ENCODE measurements around the gene MPHOSPH9.

The MPHOSPH9 gene

GRCh38 chr12:123269395-123269892 is 36.5 kb upstream of the MPHOSPH9 start:
- Histone ChIP-seq H3K4me1 (ENCODE audit: control insufficient read depth in 5 of 5, insufficient read depth in 5 of 5, low read length in 5 of 5) (peaks cover 4 to 43% (median 37%) of the 10 kb centered on the region in 5 donors), H3K4me3 (ENCODE audit: low read depth in 1 of 5, low read length in 5 of 5) (peak overlapping the region; percentile 31 to 73 (median 69)), H3K27ac (ENCODE audit: low read depth, low read length) (peak overlapping the region; percentile 30), H3K27me3 (ENCODE audit: control insufficient read depth in 5 of 5, insufficient read depth in 4 of 5, low read length in 5 of 5) (no peaks in the 10 kb centered on the region), H3K9ac (ENCODE audit: low read length in 5 of 5) (peak overlapping the region in 2 of 5 donors; percentile 71 to 76), H3K9me3 (ENCODE audit: control insufficient read depth in 5 of 5, low read length in 5 of 5) (no peaks in the 10 kb centered on the region), H3K36me3 (ENCODE audit: control insufficient read depth in 5 of 5, insufficient read depth in 5 of 5, low read length in 5 of 5) (peaks cover 0 to 27% (median 19%) of the 10 kb centered on the region in 5 donors)

DNA sequence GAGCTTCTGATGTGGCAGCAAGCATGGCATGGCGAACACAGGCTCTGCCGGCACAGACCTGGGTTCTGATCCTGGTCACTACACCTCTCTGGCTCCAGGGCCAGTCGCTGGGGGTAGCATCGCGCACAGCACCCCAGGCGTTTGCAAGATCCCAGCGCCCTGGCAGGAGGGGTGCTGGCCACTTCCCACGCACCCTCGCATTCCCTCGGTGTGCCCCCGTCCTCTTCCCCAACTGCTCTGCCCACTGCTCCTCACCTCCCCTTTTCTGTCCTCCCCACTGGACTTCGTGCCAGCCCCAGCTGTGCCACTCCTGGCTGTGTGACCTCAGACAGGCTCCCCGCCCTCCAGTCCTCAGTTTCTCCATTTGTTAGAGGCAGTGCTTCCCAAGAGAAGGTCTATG is 35.9 kb upstream of the MPHOSPH9 start:
- H3K36me3 ChIP-seq (ENCODE audit: control insufficient read depth in 5 of 5, insufficient read depth in 5 of 5, low read length in 5 of 5) = peaks cover 0 to 29% (median 20%) of the 10 kb centered on the region in 5 donors
- peak overlapping the region in 4 of 5 donors; percentile 31 to 73 (median 50) for H3K4me3 ChIP-seq (ENCODE audit: low read depth in 1 of 5, low read length in 5 of 5)
- no peak overlapping the region for H3K27ac ChIP-seq (ENCODE audit: low read depth, low read length)
- H3K27me3 ChIP-seq (ENCODE audit: control insufficient read depth in 5 of 5, insufficient read depth in 4 of 5, low read length in 5 of 5) = no peaks in the 10 kb centered on the region
- peaks cover 4 to 43% (median 37%) of the 10 kb centered on the region in 5 donors for H3K4me1 ChIP-seq (ENCODE audit: control insufficient read depth in 5 of 5, insufficient read depth in 5 of 5, low read length in 5 of 5)
- peak overlapping the region in 2 of 5 donors; percentile 33 to 49 for H3K9ac ChIP-seq (ENCODE audit: low read length in 5 of 5)
- no peaks in the 10 kb centered on the region for H3K9me3 ChIP-seq (ENCODE audit: control insufficient read depth in 5 of 5, low read length in 5 of 5)

GRCh38 chr12:123267991-123268843 is 35.3 kb upstream of the MPHOSPH9 start:
- Histone ChIP-seq H3K27ac (ENCODE audit: low read depth, low read length) (no peak overlapping the region), H3K9ac (ENCODE audit: low read length in 5 of 5) (peak overlapping the region in 4 of 5 donors; percentile 33 to 52 (median 48)), H3K4me3 (ENCODE audit: low read depth in 1 of 5, low read length in 5 of 5) (peak overlapping the region in 3 of 5 donors; percentile 19 to 73 (median 65)), H3K4me1 (ENCODE audit: control insufficient read depth in 5 of 5, insufficient read depth in 5 of 5, low read length in 5 of 5) (peaks cover 4 to 43% (median 37%) of the 10 kb centered on the region in 5 donors), H3K27me3 (ENCODE audit: control insufficient read depth in 5 of 5, insufficient read depth in 4 of 5, low read length in 5 of 5) (no peaks in the 10 kb centered on the region), H3K9me3 (ENCODE audit: control insufficient read depth in 5 of 5, low read length in 5 of 5) (no peaks in the 10 kb centered on the region), H3K36me3 (ENCODE audit: control insufficient read depth in 5 of 5, insufficient read depth in 5 of 5, low read length in 5 of 5) (peaks cover 0 to 35% (median 24%) of the 10 kb centered on the region in 5 donors)

- H3K9me3 ChIP-seq (ENCODE audit: control insufficient read depth in 5 of 5, low read length in 5 of 5) = no peaks in the 10 kb centered on the region
- H3K27ac ChIP-seq (ENCODE audit: low read depth, low read length) = no peak overlapping the region
- peaks cover 0 to 41% (median 28%) of the 10 kb centered on the region in 5 donors for H3K36me3 ChIP-seq (ENCODE audit: control insufficient read depth in 5 of 5, insufficient read depth in 5 of 5, low read length in 5 of 5)
- peaks cover 4 to 41% (median 37%) of the 10 kb centered on the region in 5 donors for H3K4me1 ChIP-seq (ENCODE audit: control insufficient read depth in 5 of 5, insufficient read depth in 5 of 5, low read length in 5 of 5)
- peak overlapping the region in 1 of 5 donors; percentile 19 for H3K4me3 ChIP-seq (ENCODE audit: low read depth in 1 of 5, low read length in 5 of 5)
- no peaks in the 10 kb centered on the region for H3K27me3 ChIP-seq (ENCODE audit: control insufficient read depth in 5 of 5, insufficient read depth in 4 of 5, low read length in 5 of 5)
- H3K9ac ChIP-seq (ENCODE audit: low read length in 5 of 5) = peak overlapping the region in 1 of 5 donors; percentile 33
Measured at GRCh38 chr12:123267335-123267920, 34.5 kb upstream of the MPHOSPH9 start.

GRCh38 chr12:123266679-123267277 is 33.8 kb upstream of the MPHOSPH9 start:
- H3K9ac ChIP-seq (ENCODE audit: low read length in 5 of 5) = no peak overlapping the region
- H3K27me3 ChIP-seq (ENCODE audit: control insufficient read depth in 5 of 5, insufficient read depth in 4 of 5, low read length in 5 of 5) = no peaks in the 10 kb centered on the region
- peaks cover 0 to 47% (median 35%) of the 10 kb centered on the region in 5 donors for H3K36me3 ChIP-seq (ENCODE audit: control insufficient read depth in 5 of 5, insufficient read depth in 5 of 5, low read length in 5 of 5)
- H3K4me1 ChIP-seq (ENCODE audit: control insufficient read depth in 5 of 5, insufficient read depth in 5 of 5, low read length in 5 of 5) = peaks cover 4 to 35% (median 32%) of the 10 kb centered on the region in 5 donors
- no peak overlapping the region for H3K4me3 ChIP-seq (ENCODE audit: low read depth in 1 of 5, low read length in 5 of 5)
- no peaks in the 10 kb centered on the region for H3K9me3 ChIP-seq (ENCODE audit: control insufficient read depth in 5 of 5, low read length in 5 of 5)
- no peak overlapping the region for H3K27ac ChIP-seq (ENCODE audit: low read depth, low read length)

DNA sequence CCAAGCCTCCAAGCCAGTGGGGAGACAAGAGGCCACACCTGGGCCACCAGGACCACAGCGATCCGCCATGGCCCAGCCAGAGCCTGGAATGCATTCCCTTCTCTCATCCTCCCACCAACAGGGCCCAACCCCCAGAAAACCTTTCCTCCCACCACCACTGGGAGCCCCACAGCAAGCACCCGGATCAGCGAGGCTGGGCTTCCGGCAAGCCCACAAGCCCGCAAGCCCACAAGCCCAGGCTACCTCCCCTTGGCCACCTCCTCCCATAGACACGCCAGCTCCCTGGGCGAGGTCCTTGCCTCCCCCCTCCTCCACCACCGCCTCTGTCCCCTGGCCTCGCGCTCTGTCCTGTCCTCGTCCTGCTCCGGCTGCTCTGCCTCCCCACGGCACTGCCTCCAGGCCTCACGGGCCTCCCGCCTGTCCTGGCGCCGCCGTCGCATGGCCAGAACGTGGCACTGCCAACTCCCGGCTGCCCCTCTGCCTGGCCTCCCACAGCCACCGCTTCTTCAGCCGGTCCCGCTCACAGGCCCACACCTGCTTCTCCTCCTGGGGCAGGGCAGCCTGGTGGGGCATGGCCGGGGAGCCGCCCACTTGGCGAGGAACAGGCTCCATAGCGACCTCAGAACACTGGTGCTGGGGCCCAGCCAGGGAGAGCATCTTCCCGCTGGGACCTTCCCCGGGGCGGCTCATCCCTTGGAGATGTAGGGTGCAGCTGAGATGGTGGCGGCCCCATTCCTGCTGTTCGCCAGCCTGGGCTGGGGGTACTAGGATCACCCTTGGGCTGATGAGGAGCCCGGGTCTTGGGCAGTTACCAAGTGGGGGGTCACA is 33.1 kb upstream of the MPHOSPH9 start:
- no peaks in the 10 kb centered on the region for H3K9me3 ChIP-seq (ENCODE audit: control insufficient read depth in 5 of 5, low read length in 5 of 5)
- no peak overlapping the region for H3K9ac ChIP-seq (ENCODE audit: low read length in 5 of 5)
- H3K27me3 ChIP-seq (ENCODE audit: control insufficient read depth in 5 of 5, insufficient read depth in 4 of 5, low read length in 5 of 5) = no peaks in the 10 kb centered on the region
- peaks cover 4 to 35% (median 32%) of the 10 kb centered on the region in 5 donors for H3K4me1 ChIP-seq (ENCODE audit: control insufficient read depth in 5 of 5, insufficient read depth in 5 of 5, low read length in 5 of 5)
- peaks cover 0 to 54% (median 42%) of the 10 kb centered on the region in 5 donors for H3K36me3 ChIP-seq (ENCODE audit: control insufficient read depth in 5 of 5, insufficient read depth in 5 of 5, low read length in 5 of 5)
- no peak overlapping the region for H3K4me3 ChIP-seq (ENCODE audit: low read depth in 1 of 5, low read length in 5 of 5)
- H3K27ac ChIP-seq (ENCODE audit: low read depth, low read length) = no peak overlapping the region

- Histone ChIP-seq H3K9ac (ENCODE audit: low read length in 5 of 5) (no peak overlapping the region), H3K27me3 (ENCODE audit: control insufficient read depth in 5 of 5, insufficient read depth in 4 of 5, low read length in 5 of 5) (no peaks in the 10 kb centered on the region), H3K9me3 (ENCODE audit: control insufficient read depth in 5 of 5, low read length in 5 of 5) (no peaks in the 10 kb centered on the region), H3K27ac (ENCODE audit: low read depth, low read length) (no peak overlapping the region), H3K4me1 (ENCODE audit: control insufficient read depth in 5 of 5, insufficient read depth in 5 of 5, low read length in 5 of 5) (peaks cover 4 to 24% (median 20%) of the 10 kb centered on the region in 5 donors), H3K4me3 (ENCODE audit: low read depth in 1 of 5, low read length in 5 of 5) (no peak overlapping the region), H3K36me3 (ENCODE audit: control insufficient read depth in 5 of 5, insufficient read depth in 5 of 5, low read length in 5 of 5) (peaks cover 4 to 68% (median 49%) of the 10 kb centered on the region in 5 donors)
Measured at GRCh38 chr12:123264642-123265041, 31.7 kb upstream of the MPHOSPH9 start.

DNA sequence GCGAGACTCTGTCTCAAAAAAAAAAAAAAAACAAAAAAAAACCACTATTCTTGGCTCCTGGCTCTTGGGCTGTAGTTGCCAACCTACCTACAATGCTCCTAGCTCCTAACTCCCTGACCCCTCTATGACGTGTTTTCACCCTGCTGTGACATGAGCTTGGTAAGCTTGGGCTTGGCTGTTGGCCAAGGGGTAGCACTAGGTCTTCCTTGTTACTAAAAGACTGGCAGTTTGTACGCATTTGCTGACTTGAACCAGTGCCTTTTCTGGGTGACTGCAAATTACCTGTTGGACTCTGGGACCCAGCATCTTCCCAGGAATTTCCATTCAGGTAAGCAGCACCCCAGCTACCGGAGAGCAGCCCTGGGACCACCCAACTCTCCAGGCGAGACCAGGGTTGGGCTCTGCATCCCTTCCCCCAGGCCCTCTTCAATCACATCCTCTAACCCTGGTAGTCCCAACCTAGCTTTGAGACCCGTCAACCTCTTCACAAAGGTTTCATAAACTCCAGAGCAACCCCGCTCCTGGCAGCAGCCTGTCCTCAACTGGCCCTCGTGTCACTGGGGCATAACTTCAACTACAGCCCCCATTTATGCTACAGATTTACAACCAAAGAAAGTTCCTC is 30.4 kb upstream of the MPHOSPH9 start:
- H3K27me3 ChIP-seq (ENCODE audit: control insufficient read depth in 5 of 5, insufficient read depth in 4 of 5, low read length in 5 of 5) = no peaks in the 10 kb centered on the region
- H3K9me3 ChIP-seq (ENCODE audit: control insufficient read depth in 5 of 5, low read length in 5 of 5) = no peaks in the 10 kb centered on the region
- no peak overlapping the region for H3K4me3 ChIP-seq (ENCODE audit: low read depth in 1 of 5, low read length in 5 of 5)
- H3K36me3 ChIP-seq (ENCODE audit: control insufficient read depth in 5 of 5, insufficient read depth in 5 of 5, low read length in 5 of 5) = peaks cover 5 to 81% (median 60%) of the 10 kb centered on the region in 5 donors
- peaks cover 0 to 13% (median 8%) of the 10 kb centered on the region in 5 donors for H3K4me1 ChIP-seq (ENCODE audit: control insufficient read depth in 5 of 5, insufficient read depth in 5 of 5, low read length in 5 of 5)
- H3K9ac ChIP-seq (ENCODE audit: low read length in 5 of 5) = no peak overlapping the region
- no peak overlapping the region for H3K27ac ChIP-seq (ENCODE audit: low read depth, low read length)

- Histone ChIP-seq H3K4me3 (ENCODE audit: low read depth in 1 of 5, low read length in 5 of 5) (no peak overlapping the region), H3K4me1 (ENCODE audit: control insufficient read depth in 5 of 5, insufficient read depth in 5 of 5, low read length in 5 of 5) (peaks cover 0 to 5% (median 0%) of the 10 kb centered on the region in 5 donors), H3K36me3 (ENCODE audit: control insufficient read depth in 5 of 5, insufficient read depth in 5 of 5, low read length in 5 of 5) (peaks cover 7 to 87% (median 64%) of the 10 kb centered on the region in 5 donors), H3K27me3 (ENCODE audit: control insufficient read depth in 5 of 5, insufficient read depth in 4 of 5, low read length in 5 of 5) (no peaks in the 10 kb centered on the region), H3K9ac (ENCODE audit: low read length in 5 of 5) (no peak overlapping the region), H3K27ac (ENCODE audit: low read depth, low read length) (no peak overlapping the region), H3K9me3 (ENCODE audit: control insufficient read depth in 5 of 5, low read length in 5 of 5) (no peaks in the 10 kb centered on the region)
Measured at GRCh38 chr12:123261196-123261595, 28.3 kb upstream of the MPHOSPH9 start.

Data from subcutaneous abdominal adipose tissue (tissue), 5 donors.